ENCODE data around the gene CTIF. TPM values are rescaled to one million over a fixed set of nuclear protein-coding genes. Genes with fewer than 3 reads are reported as not detected.

Gene CTIF
- polyA plus RNA-seq, 2 donors = 11.8 to 22.7 TPM

- Histone ChIP-seq H3K36me3 (ENCODE audit: control insufficient read depth in 2 of 2, insufficient read depth in 2 of 2, low read length in 1 of 2) (peaks cover 0 to 7% of the 10 kb centered on the region in 2 donors), H3K9me3 (ENCODE audit: control insufficient read depth in 2 of 2, insufficient read depth in 1 of 2, low read depth in 1 of 2, low read length in 1 of 2) (no peaks in the 10 kb centered on the region), H3K4me1 (ENCODE audit: control insufficient read depth in 2 of 2, insufficient read depth in 2 of 2, low read length in 1 of 2) (peaks cover 2 to 4% of the 10 kb centered on the region in 2 donors), H3K27ac (ENCODE audit: low read depth in 2 of 2, low read length in 1 of 2) (no peak overlapping the region), H3K27me3 (ENCODE audit: control insufficient read depth in 1 of 2, insufficient read depth in 2 of 2, low read length in 2 of 2) (no peaks in the 10 kb centered on the region), H3K4me3 (ENCODE audit: low read depth in 1 of 2, low read length in 2 of 2) (no peak overlapping the region)
- WGBS, 2 donors = 97 to 99% methylated on average over 4 of the region's 4 CpGs
Observed at GRCh38 chr18:48792141-48792540, 253.3 kb downstream of the CTIF start.

- no peaks in the 10 kb centered on the region for H3K9me3 ChIP-seq (ENCODE audit: control insufficient read depth in 2 of 2, insufficient read depth in 1 of 2, low read depth in 1 of 2, low read length in 1 of 2)
- peaks cover 0 to 4% of the 10 kb centered on the region in 2 donors for H3K36me3 ChIP-seq (ENCODE audit: control insufficient read depth in 2 of 2, insufficient read depth in 2 of 2, low read length in 1 of 2)
- no peak overlapping the region for H3K27ac ChIP-seq (ENCODE audit: low read depth in 2 of 2, low read length in 1 of 2)
- H3K4me3 ChIP-seq (ENCODE audit: low read depth in 1 of 2, low read length in 2 of 2) = no peak overlapping the region
- WGBS, 2 donors = 95 to 97% methylated on average over 4 of the region's 4 CpGs
- H3K4me1 ChIP-seq (ENCODE audit: control insufficient read depth in 2 of 2, insufficient read depth in 2 of 2, low read length in 1 of 2) = peaks cover under 1 to 2% of the 10 kb centered on the region in 2 donors
- H3K27me3 ChIP-seq (ENCODE audit: control insufficient read depth in 1 of 2, insufficient read depth in 2 of 2, low read length in 2 of 2) = no peaks in the 10 kb centered on the region
Observed at GRCh38 chr18:48792611-48793380, 254.0 kb downstream of the CTIF start.

- 81 to 90% methylated on average over 10 of the region's 10 CpGs for WGBS, 2 donors
- Histone ChIP-seq H3K9me3 (ENCODE audit: control insufficient read depth in 2 of 2, insufficient read depth in 1 of 2, low read depth in 1 of 2, low read length in 1 of 2) (no peaks in the 10 kb centered on the region), H3K27ac (ENCODE audit: low read depth in 2 of 2, low read length in 1 of 2) (no peak overlapping the region), H3K4me1 (ENCODE audit: control insufficient read depth in 2 of 2, insufficient read depth in 2 of 2, low read length in 1 of 2) (peaks cover 0 to 2% of the 10 kb centered on the region in 2 donors), H3K36me3 (ENCODE audit: control insufficient read depth in 2 of 2, insufficient read depth in 2 of 2, low read length in 1 of 2) (peaks cover 0 to 3% of the 10 kb centered on the region in 2 donors), H3K27me3 (ENCODE audit: control insufficient read depth in 1 of 2, insufficient read depth in 2 of 2, low read length in 2 of 2) (no peaks in the 10 kb centered on the region), H3K4me3 (ENCODE audit: low read depth in 1 of 2, low read length in 2 of 2) (no peak overlapping the region)
Observed at GRCh38 chr18:48794251-48794970, 255.6 kb downstream of the CTIF start.

- Histone ChIP-seq H3K4me1 (ENCODE audit: control insufficient read depth in 2 of 2, insufficient read depth in 2 of 2, low read length in 1 of 2) (peaks cover 0 to 2% of the 10 kb centered on the region in 2 donors), H3K27ac (ENCODE audit: low read depth in 2 of 2, low read length in 1 of 2) (no peak overlapping the region), H3K27me3 (ENCODE audit: control insufficient read depth in 1 of 2, insufficient read depth in 2 of 2, low read length in 2 of 2) (no peaks in the 10 kb centered on the region), H3K4me3 (ENCODE audit: low read depth in 1 of 2, low read length in 2 of 2) (no peak overlapping the region), H3K9me3 (ENCODE audit: control insufficient read depth in 2 of 2, insufficient read depth in 1 of 2, low read depth in 1 of 2, low read length in 1 of 2) (no peaks in the 10 kb centered on the region), H3K36me3 (ENCODE audit: control insufficient read depth in 2 of 2, insufficient read depth in 2 of 2, low read length in 1 of 2) (peaks cover 0 to 7% of the 10 kb centered on the region in 2 donors)
- 90 to 91% methylated on average over 4 of the region's 4 CpGs for WGBS, 2 donors
Observed at GRCh38 chr18:48795696-48796095, 256.9 kb downstream of the CTIF start.

DNA sequence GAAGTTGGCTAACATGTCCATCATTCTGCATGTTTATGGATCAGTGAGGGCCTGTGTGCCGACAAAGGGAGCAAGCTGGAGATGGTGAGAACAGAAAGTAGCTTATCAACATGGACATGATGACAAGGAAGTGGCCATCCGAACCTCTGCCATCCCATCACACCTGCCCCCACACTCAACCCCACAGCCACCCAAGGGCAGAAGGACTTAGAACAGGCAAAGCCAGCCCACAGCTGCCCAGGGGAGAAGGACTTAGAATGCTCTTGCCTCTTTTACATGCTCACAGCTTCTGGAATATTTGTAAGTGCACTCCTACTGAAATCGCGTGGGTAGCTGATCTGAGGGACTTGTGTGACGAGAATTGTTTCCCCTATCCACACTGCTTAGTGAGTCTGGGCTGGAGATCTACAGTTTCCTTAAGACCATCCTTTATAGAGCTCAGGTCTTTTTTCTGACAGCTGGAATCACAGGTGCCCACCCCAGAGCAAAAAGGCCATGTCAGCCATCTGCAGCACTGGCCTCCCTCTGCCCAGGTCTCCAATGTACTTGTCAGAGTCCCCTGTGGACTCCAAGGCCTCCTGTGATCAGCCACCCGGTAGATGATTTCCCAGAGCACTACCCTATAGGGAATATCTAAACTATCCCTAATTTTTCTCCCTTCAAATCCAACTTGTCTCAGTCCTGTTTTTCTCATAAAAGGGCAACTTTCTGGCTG, 257.8 kb downstream of the CTIF start:
- 96 to 98% methylated on average over 6 of the region's 6 CpGs for WGBS, 2 donors
- no peak overlapping the region for H3K4me3 ChIP-seq (ENCODE audit: low read depth in 1 of 2, low read length in 2 of 2)
- peaks cover 0 to 11% of the 10 kb centered on the region in 2 donors for H3K36me3 ChIP-seq (ENCODE audit: control insufficient read depth in 2 of 2, insufficient read depth in 2 of 2, low read length in 1 of 2)
- H3K4me1 ChIP-seq (ENCODE audit: control insufficient read depth in 2 of 2, insufficient read depth in 2 of 2, low read length in 1 of 2) = peaks cover 0 to 3% of the 10 kb centered on the region in 2 donors
- H3K27me3 ChIP-seq (ENCODE audit: control insufficient read depth in 1 of 2, insufficient read depth in 2 of 2, low read length in 2 of 2) = no peaks in the 10 kb centered on the region
- no peaks in the 10 kb centered on the region for H3K9me3 ChIP-seq (ENCODE audit: control insufficient read depth in 2 of 2, insufficient read depth in 1 of 2, low read depth in 1 of 2, low read length in 1 of 2)
- no peak overlapping the region for H3K27ac ChIP-seq (ENCODE audit: low read depth in 2 of 2, low read length in 1 of 2)

- WGBS, 2 donors = 64 to 71% methylated on average over 9 of the region's 9 CpGs
- Histone ChIP-seq H3K27ac (ENCODE audit: low read depth in 2 of 2, low read length in 1 of 2) (no peak overlapping the region), H3K36me3 (ENCODE audit: control insufficient read depth in 2 of 2, insufficient read depth in 2 of 2, low read length in 1 of 2) (peaks cover 0 to 14% of the 10 kb centered on the region in 2 donors), H3K9me3 (ENCODE audit: control insufficient read depth in 2 of 2, insufficient read depth in 1 of 2, low read depth in 1 of 2, low read length in 1 of 2) (no peaks in the 10 kb centered on the region), H3K4me1 (ENCODE audit: control insufficient read depth in 2 of 2, insufficient read depth in 2 of 2, low read length in 1 of 2) (peaks cover 0 to 7% of the 10 kb centered on the region in 2 donors), H3K4me3 (ENCODE audit: low read depth in 1 of 2, low read length in 2 of 2) (no peak overlapping the region), H3K27me3 (ENCODE audit: control insufficient read depth in 1 of 2, insufficient read depth in 2 of 2, low read length in 2 of 2) (no peaks in the 10 kb centered on the region)
Observed at GRCh38 chr18:48797841-48798255, 259.0 kb downstream of the CTIF start.

DNA sequence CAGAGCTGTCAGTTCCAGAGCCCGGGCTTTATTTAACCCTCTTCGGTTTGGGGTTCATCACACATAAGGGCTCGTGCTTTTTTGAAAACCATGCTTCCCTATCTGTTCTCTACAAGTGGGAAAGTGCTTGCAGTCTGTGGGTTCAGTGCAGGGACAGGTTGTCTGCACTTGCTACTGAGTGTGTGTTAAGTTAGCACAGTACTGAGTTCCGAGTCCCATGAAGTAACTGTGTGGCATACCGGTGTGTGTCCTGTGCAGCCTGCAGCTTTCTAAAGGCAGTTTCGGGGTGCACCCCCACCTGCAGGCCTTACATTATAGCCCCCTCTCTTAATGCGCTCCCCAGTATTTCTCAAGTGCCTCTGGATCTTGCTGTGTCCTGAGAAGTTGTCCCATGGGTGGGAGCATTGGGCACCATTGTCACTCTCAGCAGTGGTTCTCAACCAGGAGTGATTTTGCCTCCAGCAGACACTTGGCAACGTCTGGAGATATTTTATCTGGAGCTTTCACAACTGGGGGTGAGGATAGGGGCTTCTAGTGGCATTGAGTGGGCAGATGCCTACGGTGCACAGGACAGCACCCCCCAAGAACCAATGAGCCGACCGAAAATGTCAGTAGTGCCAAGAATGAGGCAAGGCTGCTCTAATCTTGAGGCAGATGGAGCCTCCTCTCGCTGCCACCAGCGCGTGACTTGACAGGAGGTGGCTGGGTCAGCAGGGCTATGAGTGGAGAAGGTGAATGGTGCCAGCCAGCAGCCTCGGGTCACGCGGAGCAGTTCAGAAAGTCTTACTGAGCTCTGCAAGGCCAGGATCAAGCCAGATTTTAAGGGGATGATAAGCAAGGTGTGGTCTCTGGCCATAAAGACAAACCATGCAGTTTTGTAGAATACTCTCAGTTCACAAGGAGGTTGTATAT, 259.8 kb downstream of the CTIF start:
- Histone ChIP-seq H3K27ac (ENCODE audit: low read depth in 2 of 2, low read length in 1 of 2) (no peak overlapping the region), H3K27me3 (ENCODE audit: control insufficient read depth in 1 of 2, insufficient read depth in 2 of 2, low read length in 2 of 2) (no peaks in the 10 kb centered on the region), H3K4me3 (ENCODE audit: low read depth in 1 of 2, low read length in 2 of 2) (no peak overlapping the region), H3K9me3 (ENCODE audit: control insufficient read depth in 2 of 2, insufficient read depth in 1 of 2, low read depth in 1 of 2, low read length in 1 of 2) (no peaks in the 10 kb centered on the region), H3K4me1 (ENCODE audit: control insufficient read depth in 2 of 2, insufficient read depth in 2 of 2, low read length in 1 of 2) (peaks cover 0 to 8% of the 10 kb centered on the region in 2 donors), H3K36me3 (ENCODE audit: control insufficient read depth in 2 of 2, insufficient read depth in 2 of 2, low read length in 1 of 2) (peaks cover 0 to 17% of the 10 kb centered on the region in 2 donors)
- WGBS, 2 donors = 92 to 94% methylated on average over 17 of the region's 17 CpGs

GRCh38 chr18:48799724-48800315, 261.0 kb downstream of the CTIF start:
- H3K27me3 ChIP-seq (ENCODE audit: control insufficient read depth in 1 of 2, insufficient read depth in 2 of 2, low read length in 2 of 2) = no peaks in the 10 kb centered on the region
- H3K4me3 ChIP-seq (ENCODE audit: low read depth in 1 of 2, low read length in 2 of 2) = no peak overlapping the region
- peaks cover 0 to 19% of the 10 kb centered on the region in 2 donors for H3K36me3 ChIP-seq (ENCODE audit: control insufficient read depth in 2 of 2, insufficient read depth in 2 of 2, low read length in 1 of 2)
- WGBS, 2 donors = 95 to 96% methylated on average over 8 of the region's 8 CpGs
- peaks cover 5 to 8% of the 10 kb centered on the region in 2 donors for H3K4me1 ChIP-seq (ENCODE audit: control insufficient read depth in 2 of 2, insufficient read depth in 2 of 2, low read length in 1 of 2)
- no peaks in the 10 kb centered on the region for H3K9me3 ChIP-seq (ENCODE audit: control insufficient read depth in 2 of 2, insufficient read depth in 1 of 2, low read depth in 1 of 2, low read length in 1 of 2)
- H3K27ac ChIP-seq (ENCODE audit: low read depth in 2 of 2, low read length in 1 of 2) = no peak overlapping the region
